Measurements from ENCODE around the gene SERPINC1.

- TF ChIP-seq PBX3 (CRISPR knock-in tag; IDR thresholded peaks at IDR 0.05; ENCODE audit: borderline replicate concordance) = no peak
- TF ChIP-seq POLR2A (IDR thresholded peaks at IDR 0.05; ENCODE audit: insufficient read depth in 1 of 2, low read depth in 2 of 2, low read length in 2 of 2) = no peak
Observed at GRCh38 chr1:173916667-173917066, 460 bp downstream of the SERPINC1 start.

All from HepG2 (cell line).